Colonic mucosa (tissue), 4 donors: ENCODE measurements around the gene FBXL13. TPM values are rescaled to one million over a fixed set of nuclear protein-coding genes. Genes with fewer than 3 reads are reported as not detected.
"Not testable (repeated sequence)": the region's sequence is repeated elsewhere in the genome, so short reads cannot be mapped to it uniquely, and the experiment has no call there.

ENCODE experiments used
- DNase-seq: peaks from one replicate; pipeline ENCODE4 v3.0.0-alpha.2; 2020
- H3K27ac ChIP-seq: fragments of 200-600 bp; one replicate; pipeline ENCODE4 v1.8.0; 2021
- H3K27me3 ChIP-seq: fragments of 200-600 bp; one replicate; pipeline ENCODE4 v1.8.0; 2021
- H3K36me3 ChIP-seq: fragments of 200-600 bp; one replicate; pipeline ENCODE4 v1.8.0; 2021
- H3K4me1 ChIP-seq: fragments of 200-600 bp; one replicate; pipeline ENCODE4 v1.8.0; 2021; ENCODE audit warnings: mild to moderate bottlenecking
- H3K4me3 ChIP-seq: fragments of 200-600 bp; one replicate; pipeline ENCODE4 v1.8.0; 2021
- H3K9ac ChIP-seq, 2 donors: one replicate each; pipeline ENCODE4 v1.7.0; 2013; ENCODE audit warnings: control low read depth in 2 of 2, low read depth in 2 of 2, low read length in 2 of 2
- H3K9me3 ChIP-seq: fragments of 200-600 bp; one replicate; pipeline ENCODE4 v1.8.0; 2021
- CTCF ChIP-seq: fragments of 200-600 bp; IDR thresholded peaks from one replicate; pipeline ENCODE4 v1.8.0; 2022; ENCODE audit warnings: antibody characterized with exemption, mild to moderate bottlenecking
- intact Hi-C: fragments of 100-400 bp; cut with DNase I; formaldehyde crosslinking; loops from one replicate; pipeline ENCODE4 v1.14.1; 2022
- total RNA-seq, 2 donors: library from RNA; stranded (reverse); fragmentation: NEBNext Ultra II Directional in 1 of 2; extraction: Animal tissue kit (Norgen Biotek cat#: 25700) in 1 of 2; gene quantifications; one replicate each; pipeline ENCODE4 v1.2.1, GENCODE V29; 2021
- donor health status: healthy.
- donor health status: DM: no; HTN: no; CAD: no.
- donor health status: DM: no; HTN: no; CAD: no.

FBXL13 gene
- total RNA-seq, 2 donors from 2014 or later = 0.17 to 0.64 TPM

GRCh38 chr7:103117465-103117864 lies 42.9 kb upstream of the FBXL13 start:
- Histone ChIP-seq H3K9ac (no peak overlapping the region), H3K27ac (no peak overlapping the region), H3K9me3 (no peaks in the 10 kb centered on the region), H3K4me1 (peaks cover 4% of the 10 kb centered on the region), H3K36me3 (peaks cover 6% of the 10 kb centered on the region), H3K4me3 (no peak overlapping the region), H3K27me3 (no peaks in the 10 kb centered on the region)
- no peak for TF ChIP-seq CTCF
- intact Hi-C loops = no loop called here
- no peak for DNase-seq

GRCh38 chr7:103116991-103117390 lies 42.4 kb upstream of the FBXL13 start:
- Histone ChIP-seq H3K9ac (no peak overlapping the region), H3K9me3 (no peaks in the 10 kb centered on the region), H3K36me3 (peaks cover 6% of the 10 kb centered on the region), H3K4me1 (peaks cover under 1% of the 10 kb centered on the region), H3K4me3 (no peak overlapping the region), H3K27ac (no peak overlapping the region), H3K27me3 (no peaks in the 10 kb centered on the region)
- TF ChIP-seq CTCF = no peak
- intact Hi-C loops = no loop called here
- DNase-seq = no peak

- intact Hi-C loops = no loop called here
- no peaks in the 10 kb centered on the region for H3K27me3 ChIP-seq
- no peaks in the 10 kb centered on the region for H3K9me3 ChIP-seq
- H3K4me3 ChIP-seq = no peak overlapping the region
- DNase-seq = no peak
- no peak overlapping the region for H3K27ac ChIP-seq
- peaks cover 6% of the 10 kb centered on the region for H3K36me3 ChIP-seq
- H3K9ac ChIP-seq = no peak overlapping the region
- TF ChIP-seq CTCF = no peak
- no peaks in the 10 kb centered on the region for H3K4me1 ChIP-seq
These were observed 41.9 kb upstream of the FBXL13 start for GRCh38 chr7:103116511-103116910.

- peaks cover 6% of the 10 kb centered on the region for H3K36me3 ChIP-seq
- intact Hi-C loops = no loop called here
- no peaks in the 10 kb centered on the region for H3K4me1 ChIP-seq
- TF ChIP-seq CTCF = no peak
- no peak for DNase-seq
- no peaks in the 10 kb centered on the region for H3K9me3 ChIP-seq
- H3K9ac ChIP-seq = no peak overlapping the region
- H3K27me3 ChIP-seq = no peaks in the 10 kb centered on the region
- H3K4me3 ChIP-seq = no peak overlapping the region
- H3K27ac ChIP-seq = no peak overlapping the region
These were observed 41.2 kb upstream of the FBXL13 start for GRCh38 chr7:103115771-103116170.

GRCh38 chr7:103114576-103115008 lies 40.0 kb upstream of the FBXL13 start:
- Histone ChIP-seq H3K9me3 (no peaks in the 10 kb centered on the region), H3K36me3 (peaks cover 6% of the 10 kb centered on the region), H3K27me3 (no peaks in the 10 kb centered on the region), H3K27ac (no peak overlapping the region), H3K9ac (no peak overlapping the region), H3K4me1 (no peaks in the 10 kb centered on the region), H3K4me3 (no peak overlapping the region)
- no peak for DNase-seq
- intact Hi-C loops = no loop called here
- TF ChIP-seq CTCF = no peak

GRCh38 chr7:103113164-103113563 lies 38.6 kb upstream of the FBXL13 start:
- Histone ChIP-seq H3K9me3 (no peaks in the 10 kb centered on the region), H3K36me3 (peaks cover 6% of the 10 kb centered on the region), H3K9ac (no peak overlapping the region), H3K27ac (no peak overlapping the region), H3K4me1 (no peaks in the 10 kb centered on the region), H3K4me3 (no peak overlapping the region), H3K27me3 (no peaks in the 10 kb centered on the region)
- TF ChIP-seq CTCF = no peak
- DNase-seq = no peak
- intact Hi-C loops = no loop called here

GRCh38 chr7:103106703-103107070 lies 32.1 kb upstream of the FBXL13 start:
- DNase-seq, H3K4me3 ChIP-seq, intact Hi-C loops, H3K27ac ChIP-seq, H3K9ac ChIP-seq, H3K9me3 ChIP-seq, H3K36me3 ChIP-seq, H3K4me1 ChIP-seq, H3K27me3 ChIP-seq: not testable (repeated sequence)
